HepG2 (cell line): ENCODE data around the gene TMEM107. TPM values are rescaled to one million over a fixed set of nuclear protein-coding genes. Genes with fewer than 3 reads are reported as not detected.

Source experiments
- ADNP ChIP-seq: sonication (generic); formaldehyde crosslinking; IDR thresholded peaks from 2 replicates; pipeline ENCODE4 v1.4.0; 2020; ENCODE audit warnings: missing genetic modification reagents
- ATAD3A ChIP-seq: sonication (generic); formaldehyde crosslinking; IDR thresholded peaks from 2 replicates; pipeline ENCODE4 v1.4.0; 2020; ENCODE audit warnings: missing genetic modification reagents
- NFIC ChIP-seq: IDR thresholded peaks from 2 replicates; pipeline ENCODE4 v1.6.1; 2012; ENCODE audit warnings: mild to moderate bottlenecking, low read length, inconsistent platforms
- NFKBIZ ChIP-seq: IDR thresholded peaks from 2 replicates; pipeline ENCODE4 v1.6.1; 2018; ENCODE audit warnings: missing genetic modification reagents, missing compliant biosample characterization
- SMC3 ChIP-seq: IDR thresholded peaks from 2 replicates; pipeline ENCODE4 v1.6.1; 2011; ENCODE audit warnings: low read length, improper control_type of control experiment
- SP4 ChIP-seq: sonication (generic); formaldehyde crosslinking; IDR thresholded peaks from 2 replicates; pipeline ENCODE4 v1.8.1; 2023; ENCODE audit warnings: mild to moderate bottlenecking, missing genetic modification reagents
- TOE1 ChIP-seq: sonication (generic); formaldehyde crosslinking; IDR thresholded peaks from 2 replicates; pipeline ENCODE4 v1.4.0; 2020; ENCODE audit warnings: mild to moderate bottlenecking, missing genetic modification reagents
- XBP1 ChIP-seq: sonication (generic); formaldehyde crosslinking; IDR thresholded peaks from 2 replicates; pipeline ENCODE4 v1.5.0; 2020; ENCODE audit warnings: missing genetic modification reagents
- ZFYVE20 ChIP-seq: sonication (generic); formaldehyde crosslinking; IDR thresholded peaks from 2 replicates; pipeline ENCODE4 v1.8.0; 2023; ENCODE audit warnings: low read depth, mild to moderate bottlenecking, moderate library complexity, missing genetic modification reagents, borderline replicate concordance
- ZNF296 ChIP-seq: sonication (generic); formaldehyde crosslinking; conservative IDR thresholded peaks from 2 replicates; pipeline ENCODE4 v1.5.0; 2020; ENCODE audit warnings: mild to moderate bottlenecking, missing genetic modification reagents
- ZNF30 ChIP-seq: sonication (generic); formaldehyde crosslinking; IDR thresholded peaks from 2 replicates; pipeline ENCODE4 v1.5.0; 2020; ENCODE audit warnings: mild to moderate bottlenecking, missing genetic modification reagents
- ZNF496 ChIP-seq: sonication (generic); formaldehyde crosslinking; IDR thresholded peaks from 2 replicates; pipeline ENCODE4 v1.8.1; 2023; ENCODE audit warnings: mild to moderate bottlenecking, moderate library complexity, missing genetic modification reagents; ENCODE audit not compliant: insufficient replicate concordance
- ZNF564 ChIP-seq: sonication (generic); formaldehyde crosslinking; IDR thresholded peaks from 2 replicates; pipeline ENCODE4 v1.8.1; 2023; ENCODE audit warnings: mild to moderate bottlenecking, missing genetic modification reagents
- ZNF572 ChIP-seq: sonication (generic); formaldehyde crosslinking; IDR thresholded peaks from 2 replicates; pipeline ENCODE4 v1.5.1; 2020; ENCODE audit warnings: mild to moderate bottlenecking, missing genetic modification reagents
- ZNF773 ChIP-seq: sonication (generic); formaldehyde crosslinking; IDR thresholded peaks from 2 replicates; pipeline ENCODE4 v1.4.0; 2020; ENCODE audit warnings: missing genetic modification reagents, borderline replicate concordance
- ZNF841 ChIP-seq: sonication (generic); formaldehyde crosslinking; IDR thresholded peaks from 2 replicates; pipeline ENCODE4 v1.8.1; 2023; ENCODE audit warnings: missing genetic modification reagents, borderline replicate concordance
- polyA plus RNA-seq, 8 experiments: library from polyadenylated mRNA; depleted of rRNA in 3 of 8; stranded (reverse) in 7 of 8; unstranded in 1 of 8; fragments of >200 nt; fragmentation: Illumina TruSeq in 4 of 8; extraction: Trizol in 4 of 8; gene quantifications; 2 replicates each; pipeline versions ENCODE4 v1.2.1 to v1.2.3, GENCODE V29; 2011 to 2016; ENCODE audit warnings: low read depth in 4 of 8, missing spikeins in 1 of 8, mixed read lengths in 1 of 8; ENCODE audit not compliant: insufficient read depth in 1 of 8
- total RNA-seq, 5 experiments: library from RNA; depleted of rRNA; stranded (reverse); fragments of >200 nt; fragmentation: Illumina TruSeq; extraction: Trizol; gene quantifications; 2 replicates each; pipeline ENCODE4 v1.2.3, GENCODE V29; 2016; ENCODE audit warnings: low read depth in 1 of 5
- TF ChIP-seq, protein P1 (sequence below): sonication (generic); formaldehyde crosslinking; IDR thresholded peaks from 2 replicates; pipeline ENCODE4 v1.4.0; 2020; ENCODE audit warnings: missing genetic modification reagents
- TF ChIP-seq, protein P2 (sequence below): sonication (generic); formaldehyde crosslinking; IDR thresholded peaks from 2 replicates; pipeline ENCODE4 v1.8.0; 2022; ENCODE audit warnings: mild to moderate bottlenecking, missing genetic modification reagents
- TF ChIP-seq, protein P3 (sequence below): sonication (generic); formaldehyde crosslinking; IDR thresholded peaks from one replicate; pipeline ENCODE4 v1.5.1; 2020; ENCODE audit warnings: mild to moderate bottlenecking, missing genetic modification reagents; ENCODE audit errors: not compliant biosample characterization

Gene TMEM107
- total and polyA plus RNA-seq, 2 of the 13 experiments (the other 11 are each of a cell fraction or from before 2014, with no cell fraction given) = 7.2 to 15.3 TPM

DNA sequence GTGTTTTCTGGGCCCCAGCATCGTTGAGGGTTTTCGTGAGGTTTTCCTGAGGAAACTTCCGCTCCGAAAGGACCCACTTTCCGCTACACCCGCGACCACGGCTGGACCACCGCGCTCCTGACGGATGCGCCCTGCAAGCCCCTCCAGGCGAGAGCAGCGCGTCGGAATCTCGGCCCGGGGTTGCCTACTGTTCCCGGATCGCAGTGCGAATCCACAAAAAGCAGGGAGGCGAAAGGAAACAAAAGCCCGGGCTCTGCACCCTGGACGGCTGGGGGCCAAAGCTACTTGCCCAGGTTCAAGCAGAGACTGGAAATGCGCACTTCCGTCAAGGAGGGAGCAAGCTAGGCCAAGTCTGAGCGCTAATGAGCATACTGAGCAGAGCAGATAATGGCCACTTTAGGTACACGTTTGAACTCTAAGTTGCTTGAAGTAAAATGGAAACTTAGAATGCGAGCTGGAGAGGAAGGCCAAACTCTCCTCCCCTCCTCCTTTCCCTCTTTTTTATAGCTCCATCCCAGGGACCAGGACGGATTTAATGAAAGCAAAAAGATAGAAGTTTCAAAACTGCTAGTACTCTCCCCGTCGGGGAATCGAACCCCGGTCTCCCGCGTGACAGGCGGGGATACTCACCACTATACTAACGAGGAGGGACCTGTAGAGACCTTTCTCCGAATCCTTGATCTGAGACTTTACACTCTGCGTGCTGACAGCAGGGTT is 45.6 kb upstream of the TMEM107 start (continued):
- TF ChIP-seq, protein P1, sequence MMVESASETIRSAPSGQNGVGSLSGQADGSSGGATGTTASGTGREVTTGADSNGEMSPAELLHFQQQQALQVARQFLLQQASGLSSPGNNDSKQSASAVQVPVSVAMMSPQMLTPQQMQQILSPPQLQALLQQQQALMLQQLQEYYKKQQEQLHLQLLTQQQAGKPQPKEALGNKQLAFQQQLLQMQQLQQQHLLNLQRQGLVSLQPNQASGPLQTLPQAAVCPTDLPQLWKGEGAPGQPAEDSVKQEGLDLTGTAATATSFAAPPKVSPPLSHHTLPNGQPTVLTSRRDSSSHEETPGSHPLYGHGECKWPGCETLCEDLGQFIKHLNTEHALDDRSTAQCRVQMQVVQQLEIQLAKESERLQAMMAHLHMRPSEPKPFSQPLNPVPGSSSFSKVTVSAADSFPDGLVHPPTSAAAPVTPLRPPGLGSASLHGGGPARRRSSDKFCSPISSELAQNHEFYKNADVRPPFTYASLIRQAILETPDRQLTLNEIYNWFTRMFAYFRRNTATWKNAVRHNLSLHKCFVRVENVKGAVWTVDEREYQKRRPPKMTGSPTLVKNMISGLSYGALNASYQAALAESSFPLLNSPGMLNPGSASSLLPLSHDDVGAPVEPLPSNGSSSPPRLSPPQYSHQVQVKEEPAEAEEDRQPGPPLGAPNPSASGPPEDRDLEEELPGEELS (CRISPR knock-in tag) = no peak
- TF ChIP-seq SP4 (no peak), XBP1 (CRISPR knock-in tag) (0 out of 2 replicates have a peak, but pooled peaks have one; percentile 37), ZNF564 (CRISPR knock-in tag) (no peak), ZNF30 (CRISPR knock-in tag) (no peak), ATAD3A (CRISPR knock-in tag) (no peak), ADNP (CRISPR knock-in tag) (no peak), ZNF841 (CRISPR knock-in tag) (no peak), ZFYVE20 (no peak), NFIC (peak; percentile 63; the same call in 1 of the 2 replicates), TOE1 (CRISPR knock-in tag) (no peak), SMC3 (no peak), NFKBIZ (CRISPR knock-in tag) (no peak), ZNF296 (no peak), ZNF773 (0 out of 2 replicates have a peak, but pooled peaks have one; percentile 21), ZNF572 (CRISPR knock-in tag) (no peak), ZNF496 (CRISPR knock-in tag) (no peak)
- TF ChIP-seq, protein P2, sequence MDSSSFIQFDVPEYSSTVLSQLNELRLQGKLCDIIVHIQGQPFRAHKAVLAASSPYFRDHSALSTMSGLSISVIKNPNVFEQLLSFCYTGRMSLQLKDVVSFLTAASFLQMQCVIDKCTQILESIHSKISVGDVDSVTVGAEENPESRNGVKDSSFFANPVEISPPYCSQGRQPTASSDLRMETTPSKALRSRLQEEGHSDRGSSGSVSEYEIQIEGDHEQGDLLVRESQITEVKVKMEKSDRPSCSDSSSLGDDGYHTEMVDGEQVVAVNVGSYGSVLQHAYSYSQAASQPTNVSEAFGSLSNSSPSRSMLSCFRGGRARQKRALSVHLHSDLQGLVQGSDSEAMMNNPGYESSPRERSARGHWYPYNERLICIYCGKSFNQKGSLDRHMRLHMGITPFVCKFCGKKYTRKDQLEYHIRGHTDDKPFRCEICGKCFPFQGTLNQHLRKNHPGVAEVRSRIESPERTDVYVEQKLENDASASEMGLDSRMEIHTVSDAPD (CRISPR knock-in tag) = no peak
- TF ChIP-seq, protein P3, sequence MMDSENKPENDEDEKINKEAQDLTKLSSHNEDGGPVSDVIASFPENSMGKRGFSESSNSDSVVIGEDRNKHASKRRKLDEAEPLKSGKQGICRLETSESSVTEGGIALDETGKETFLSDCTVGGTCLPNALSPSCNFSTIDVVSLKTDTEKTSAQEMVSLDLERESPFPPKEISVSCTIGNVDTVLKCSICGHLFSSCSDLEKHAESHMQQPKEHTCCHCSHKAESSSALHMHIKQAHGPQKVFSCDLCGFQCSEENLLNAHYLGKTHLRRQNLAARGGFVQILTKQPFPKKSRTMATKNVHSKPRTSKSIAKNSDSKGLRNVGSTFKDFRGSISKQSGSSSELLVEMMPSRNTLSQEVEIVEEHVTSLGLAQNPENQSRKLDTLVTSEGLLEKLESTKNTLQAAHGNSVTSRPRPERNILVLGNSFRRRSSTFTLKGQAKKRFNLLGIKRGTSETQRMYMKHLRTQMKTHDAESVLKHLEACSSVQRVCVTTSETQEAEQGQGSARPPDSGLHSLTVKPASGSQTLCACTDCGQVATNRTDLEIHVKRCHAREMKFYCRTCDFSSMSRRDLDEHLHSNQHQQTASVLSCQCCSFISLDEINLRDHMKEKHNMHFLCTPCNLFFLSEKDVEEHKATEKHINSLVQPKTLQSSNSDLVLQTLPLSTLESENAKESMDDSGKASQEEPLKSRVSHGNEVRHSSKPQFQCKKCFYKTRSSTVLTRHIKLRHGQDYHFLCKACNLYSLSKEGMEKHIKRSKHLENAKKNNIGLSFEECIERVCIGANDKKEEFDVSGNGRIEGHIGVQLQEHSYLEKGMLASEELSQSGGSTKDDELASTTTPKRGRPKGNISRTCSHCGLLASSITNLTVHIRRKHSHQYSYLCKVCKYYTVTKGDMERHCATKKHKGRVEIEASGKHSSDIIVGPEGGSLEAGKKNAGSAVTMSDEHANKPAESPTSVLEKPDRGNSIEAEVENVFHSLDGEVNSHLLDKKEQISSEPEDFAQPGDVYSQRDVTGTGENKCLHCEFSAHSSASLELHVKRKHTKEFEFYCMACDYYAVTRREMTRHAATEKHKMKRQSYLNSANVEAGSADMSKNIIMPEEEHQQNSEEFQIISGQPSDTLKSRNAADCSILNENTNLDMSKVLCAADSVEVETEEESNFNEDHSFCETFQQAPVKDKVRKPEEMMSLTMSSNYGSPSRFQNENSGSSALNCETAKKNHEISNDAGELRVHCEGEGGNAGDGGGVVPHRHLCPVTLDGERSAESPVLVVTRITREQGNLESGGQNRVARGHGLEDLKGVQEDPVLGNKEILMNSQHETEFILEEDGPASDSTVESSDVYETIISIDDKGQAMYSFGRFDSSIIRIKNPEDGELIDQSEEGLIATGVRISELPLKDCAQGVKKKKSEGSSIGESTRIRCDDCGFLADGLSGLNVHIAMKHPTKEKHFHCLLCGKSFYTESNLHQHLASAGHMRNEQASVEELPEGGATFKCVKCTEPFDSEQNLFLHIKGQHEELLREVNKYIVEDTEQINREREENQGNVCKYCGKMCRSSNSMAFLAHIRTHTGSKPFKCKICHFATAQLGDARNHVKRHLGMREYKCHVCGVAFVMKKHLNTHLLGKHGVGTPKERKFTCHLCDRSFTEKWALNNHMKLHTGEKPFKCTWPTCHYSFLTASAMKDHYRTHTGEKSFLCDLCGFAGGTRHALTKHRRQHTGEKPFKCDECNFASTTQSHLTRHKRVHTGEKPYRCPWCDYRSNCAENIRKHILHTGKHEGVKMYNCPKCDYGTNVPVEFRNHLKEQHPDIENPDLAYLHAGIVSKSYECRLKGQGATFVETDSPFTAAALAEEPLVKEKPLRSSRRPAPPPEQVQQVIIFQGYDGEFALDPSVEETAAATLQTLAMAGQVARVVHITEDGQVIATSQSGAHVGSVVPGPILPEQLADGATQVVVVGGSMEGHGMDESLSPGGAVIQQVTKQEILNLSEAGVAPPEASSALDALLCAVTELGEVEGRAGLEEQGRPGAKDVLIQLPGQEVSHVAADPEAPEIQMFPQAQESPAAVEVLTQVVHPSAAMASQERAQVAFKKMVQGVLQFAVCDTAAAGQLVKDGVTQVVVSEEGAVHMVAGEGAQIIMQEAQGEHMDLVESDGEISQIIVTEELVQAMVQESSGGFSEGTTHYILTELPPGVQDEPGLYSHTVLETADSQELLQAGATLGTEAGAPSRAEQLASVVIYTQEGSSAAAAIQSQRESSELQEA = no peak
